GM23248 (cell line): Measurements from ENCODE around the gene MDM1.

ENCODE experiments used
- EZH2 ChIP-seq: fragments of 200-600 bp; sonication (generic); IDR thresholded peaks from 2 replicates; pipeline ENCODE4 v1.6.1; 2018; ENCODE audit warnings: antibody characterized with exemption, mild to moderate bottlenecking; ENCODE audit not compliant: insufficient read depth, poor library complexity, severe bottlenecking
- EZH2phosphoT487 ChIP-seq: fragments of 200-600 bp; sonication (generic); IDR thresholded peaks from 2 replicates; pipeline ENCODE4 v1.6.1; 2018; ENCODE audit warnings: antibody characterized with exemption, moderate library complexity, mild to moderate bottlenecking, low read depth; ENCODE audit not compliant: insufficient read depth

- no peak for TF ChIP-seq EZH2
- TF ChIP-seq EZH2phosphoT487 = no peak
Measured at GRCh38 chr12:68297929-68298328, 34.2 kb downstream of the MDM1 start.
